ENCODE data around the gene STX11.

- no peak for TF ChIP-seq EZH2phosphoT487 (IDR thresholded peaks at IDR 0.05; ENCODE audit: low read length)
- TF ChIP-seq CTCF (IDR thresholded peaks at IDR 0.05; ENCODE audit: low read length) = no peak
These were observed 63.7 kb downstream of the STX11 start for GRCh38 chr6:144214029-144214428.
